Ectodermal cell (in vitro differentiated cells): Measurements from ENCODE around the gene RNF213.

Source experiments
- H3K27ac ChIP-seq: 2 replicates; pipeline ENCODE4 v1.7.0; 2013; ENCODE audit warnings: mild to moderate bottlenecking, low read depth, low read length; ENCODE audit not compliant: insufficient read depth, poor library complexity, severe bottlenecking
- H3K27me3 ChIP-seq: 2 replicates; pipeline ENCODE4 v1.7.0; 2013; ENCODE audit warnings: mild to moderate bottlenecking, low read length; ENCODE audit not compliant: insufficient read depth, control insufficient read depth, poor library complexity, severe bottlenecking
- H3K36me3 ChIP-seq: one replicate; pipeline ENCODE4 v1.7.0; 2013; ENCODE audit warnings: low read length; ENCODE audit not compliant: control insufficient read depth, insufficient read depth
- H3K4me1 ChIP-seq: one replicate; pipeline ENCODE4 v1.7.0; 2013; ENCODE audit warnings: low read length; ENCODE audit not compliant: control insufficient read depth, insufficient read depth
- H3K4me3 ChIP-seq: 2 replicates; pipeline ENCODE4 v1.7.0; 2013; ENCODE audit warnings: low read depth, low read length, control low read depth; ENCODE audit not compliant: insufficient read depth
- H3K9me3 ChIP-seq: 2 replicates; pipeline ENCODE4 v1.7.0; 2013; ENCODE audit warnings: mild to moderate bottlenecking, low read length, moderate library complexity; ENCODE audit not compliant: control insufficient read depth
- WGBS, 2 experiments: methylation state at CpG; one replicate each; pipeline ENCODE4 v1.1.7; 2013; ENCODE audit warnings: missing lambda C conversion rate in 2 of 2; 5-methylcytosine and 5-hydroxymethylcytosine counted together

RNF213 gene

DNA sequence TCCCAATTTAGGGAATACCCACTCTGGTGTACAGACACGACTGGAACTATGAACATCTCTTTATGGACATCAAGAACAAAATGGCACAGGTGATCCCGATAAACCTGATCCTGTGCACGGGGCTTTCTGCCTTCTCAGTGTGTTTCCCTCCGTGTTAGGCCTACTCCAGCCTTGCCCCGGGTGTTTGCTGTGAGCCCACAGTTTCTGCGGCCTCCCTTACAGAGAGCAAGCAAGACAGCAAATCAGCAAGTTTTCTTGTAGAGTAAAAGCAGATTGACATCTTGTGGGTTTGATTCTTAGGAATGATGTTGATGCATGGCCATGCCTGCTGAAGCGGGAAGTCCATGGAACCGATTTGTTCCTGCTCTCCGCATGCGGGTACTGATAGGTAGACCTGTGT lies 127.9 kb downstream of the RNF213 start:
- no peak overlapping the region for H3K27ac ChIP-seq
- H3K9me3 ChIP-seq, result no peaks in the 10 kb centered on the region
- H3K27me3 ChIP-seq, result no peaks in the 10 kb centered on the region
- no peak overlapping the region for H3K4me3 ChIP-seq
- no peaks in the 10 kb centered on the region for H3K4me1 ChIP-seq
- WGBS, 2 experiments, result 95 to 96% methylated on average over 10 of the region's 10 CpGs
- H3K36me3 ChIP-seq, result no peaks in the 10 kb centered on the region

DNA sequence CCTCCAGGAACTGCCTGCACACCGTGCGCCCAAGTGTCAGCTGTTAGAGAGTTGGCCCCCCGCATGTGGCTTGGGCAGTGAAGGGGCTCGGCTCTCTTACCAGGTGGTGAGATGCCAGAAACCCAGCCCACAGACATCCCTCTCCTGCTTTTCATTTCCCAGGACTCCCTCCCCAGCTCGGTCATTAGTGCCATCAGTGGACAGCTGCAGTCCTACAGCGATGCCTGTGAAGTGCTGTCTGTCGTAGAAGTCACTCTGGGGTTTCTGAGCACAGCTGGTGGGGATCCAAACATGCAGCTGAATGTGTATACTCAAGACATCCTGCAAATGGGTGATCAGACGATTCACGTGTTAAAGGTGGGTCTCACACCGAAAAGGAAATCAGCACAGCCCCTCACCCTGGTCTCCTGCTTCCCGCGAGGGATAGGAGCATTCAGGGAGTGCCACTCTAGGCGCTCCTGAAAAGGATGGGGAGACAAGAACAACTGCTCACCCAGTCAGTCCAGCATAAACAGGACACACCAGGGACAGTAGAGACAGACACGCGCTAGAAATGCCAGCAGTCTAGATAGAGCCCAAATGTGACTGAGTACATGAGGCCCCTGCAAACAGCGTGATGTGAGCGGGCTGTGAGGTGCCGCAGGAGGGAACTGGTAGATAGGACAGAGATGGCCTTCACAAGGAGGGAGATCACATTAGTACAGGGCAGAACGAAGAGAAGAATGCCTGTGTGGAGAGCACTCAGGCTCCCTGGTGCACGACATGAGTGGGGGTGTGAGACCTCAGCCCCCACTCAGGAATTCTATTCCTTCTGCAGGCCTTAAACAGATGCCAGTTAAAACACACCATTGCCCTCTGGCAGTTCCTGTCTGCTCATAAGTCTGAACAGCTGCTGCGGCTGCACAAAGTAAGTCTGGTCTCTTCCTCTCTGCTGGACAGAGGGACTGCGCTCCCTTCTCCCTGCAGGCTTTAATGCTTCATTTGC lies 128.7 kb downstream of the RNF213 start:
- no peaks in the 10 kb centered on the region for H3K4me1 ChIP-seq
- H3K9me3 ChIP-seq, result no peaks in the 10 kb centered on the region
- no peak overlapping the region for H3K4me3 ChIP-seq
- no peaks in the 10 kb centered on the region for H3K36me3 ChIP-seq
- WGBS, 2 experiments, result 92 to 95% methylated on average over 22 of the region's 22 CpGs
- no peaks in the 10 kb centered on the region for H3K27me3 ChIP-seq
- H3K27ac ChIP-seq, result no peak overlapping the region

DNA sequence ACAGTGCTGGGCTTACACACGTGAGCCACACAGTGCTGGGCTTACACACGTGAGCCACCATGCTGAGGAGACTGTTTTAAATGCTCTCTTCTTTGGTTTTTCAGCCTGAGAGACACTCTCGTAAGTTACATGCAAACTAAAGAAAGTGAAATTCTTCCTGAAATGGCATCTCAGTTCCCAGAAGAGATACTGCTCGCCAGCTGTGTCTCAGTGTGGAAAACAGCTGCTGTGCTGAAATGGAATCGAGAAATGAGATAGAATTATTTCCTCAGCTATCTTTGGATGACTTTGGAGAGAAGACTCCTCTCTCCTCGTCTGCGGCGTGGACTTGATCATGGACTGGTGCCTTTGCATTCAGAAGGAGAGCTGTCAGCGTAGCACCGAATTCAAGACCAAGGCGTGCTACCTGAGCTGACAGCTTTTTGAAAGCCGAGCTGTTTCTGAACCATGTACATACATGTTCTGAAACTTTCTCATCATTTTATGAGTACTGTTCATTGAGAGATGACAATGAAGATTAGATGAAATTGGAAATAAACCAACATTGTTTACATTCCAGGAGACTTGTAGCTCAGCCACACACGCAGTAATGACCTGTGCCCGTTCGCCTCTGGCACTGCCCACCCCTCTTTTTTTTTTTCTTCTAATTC lies 132.7 kb downstream of the RNF213 start:
- Histone ChIP-seq H3K27me3 (no peaks in the 10 kb centered on the region), H3K4me1 (no peaks in the 10 kb centered on the region), H3K9me3 (no peaks in the 10 kb centered on the region), H3K4me3 (no peak overlapping the region), H3K36me3 (no peaks in the 10 kb centered on the region), H3K27ac (no peak overlapping the region)
- WGBS, 2 experiments, result 93 to 95% methylated on average over 15 of the region's 15 CpGs

DNA sequence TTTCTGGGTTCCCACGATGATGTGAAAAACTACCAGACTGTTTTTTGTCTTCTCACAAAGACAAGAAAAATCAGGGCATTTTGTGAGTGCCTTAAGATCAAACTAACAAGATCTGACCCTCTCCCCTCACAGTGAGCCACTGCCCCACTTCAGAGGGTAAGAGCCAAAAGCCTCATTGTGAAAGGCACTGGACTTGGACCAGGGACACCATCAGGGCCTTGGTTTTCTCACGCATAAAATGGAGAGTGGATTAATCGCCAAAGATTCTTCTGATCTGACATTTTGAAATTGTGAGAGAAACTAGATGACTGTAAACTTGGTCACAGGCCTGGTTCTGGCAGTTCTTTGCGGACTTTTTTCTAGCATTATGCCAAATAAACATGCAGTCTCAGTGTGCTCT lies 133.3 kb downstream of the RNF213 start:
- Histone ChIP-seq H3K27me3 (no peaks in the 10 kb centered on the region), H3K4me1 (no peaks in the 10 kb centered on the region), H3K4me3 (no peak overlapping the region), H3K9me3 (no peaks in the 10 kb centered on the region), H3K27ac (no peak overlapping the region), H3K36me3 (no peaks in the 10 kb centered on the region)
- 94% methylated on average over 4 of the region's 4 CpGs for WGBS, 2 experiments

DNA sequence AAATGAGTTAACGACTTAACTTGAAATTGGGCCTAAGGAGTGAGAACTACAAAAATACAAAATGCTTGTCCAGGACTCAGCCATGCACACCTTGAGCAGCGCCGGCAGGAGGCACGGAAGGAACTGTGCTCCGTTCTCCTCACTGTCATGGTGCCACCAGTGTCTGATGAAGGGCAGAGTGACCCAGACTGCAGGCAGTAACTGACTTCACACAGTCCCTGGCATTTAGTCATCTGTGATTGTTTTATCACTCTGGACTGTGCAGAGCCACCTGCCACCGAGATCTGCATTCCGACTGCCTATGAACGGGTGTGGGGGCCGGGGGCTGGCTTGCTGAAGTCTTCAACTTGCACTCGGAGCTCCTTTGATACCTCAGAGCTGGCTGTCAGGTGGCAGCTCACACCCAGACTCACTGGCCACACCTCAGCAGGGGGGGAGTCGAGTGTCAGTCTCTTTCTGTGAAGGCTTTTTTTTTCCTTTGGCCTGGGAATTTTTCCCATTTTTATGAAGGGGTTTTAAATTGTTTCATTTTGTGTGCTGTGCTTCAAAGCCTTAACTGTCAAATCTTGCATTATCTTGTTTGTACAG lies 134.1 kb downstream of the RNF213 start:
- Histone ChIP-seq H3K27ac (no peak overlapping the region), H3K4me1 (no peaks in the 10 kb centered on the region), H3K9me3 (no peaks in the 10 kb centered on the region), H3K4me3 (no peak overlapping the region), H3K36me3 (no peaks in the 10 kb centered on the region), H3K27me3 (no peaks in the 10 kb centered on the region)
- 81 to 84% methylated on average over 11 of the region's 11 CpGs for WGBS, 2 experiments

DNA sequence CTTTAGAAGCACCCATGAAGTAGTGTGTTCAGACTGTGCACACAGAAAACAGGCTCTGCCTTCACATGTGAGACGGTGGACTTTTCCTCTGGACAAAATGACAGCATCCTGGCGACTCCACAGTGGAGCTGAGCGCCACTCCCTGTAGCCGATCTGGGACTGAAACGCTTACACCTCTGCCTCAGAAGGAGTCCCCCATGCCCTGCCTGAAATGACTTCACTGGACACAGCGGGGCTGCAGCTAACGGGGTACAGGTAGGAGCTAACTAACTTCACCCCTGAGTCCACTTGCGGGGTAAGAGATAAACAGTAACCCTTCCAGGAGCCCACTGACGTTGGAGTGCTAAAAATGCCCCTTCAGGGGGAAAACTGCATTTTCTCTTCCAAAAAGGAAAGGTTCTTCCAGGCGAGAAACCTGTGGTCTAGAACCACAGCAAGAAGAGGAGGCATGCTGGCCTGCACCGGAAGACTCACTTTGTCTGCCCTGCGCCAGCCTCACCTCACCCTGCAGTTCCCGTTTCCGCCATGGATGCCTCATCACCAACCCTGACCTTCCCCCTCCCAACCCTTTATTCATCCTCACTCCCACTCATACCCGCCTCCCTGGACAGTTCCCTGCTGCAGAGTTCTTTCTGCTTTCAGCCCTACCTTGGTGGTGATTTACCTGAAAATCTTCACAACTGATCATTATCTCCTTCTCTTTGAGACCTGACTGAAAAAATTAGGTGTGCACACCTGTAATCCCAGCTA lies 134.9 kb downstream of the RNF213 start:
- no peaks in the 10 kb centered on the region for H3K4me1 ChIP-seq
- 86 to 87% methylated on average over 15 of the region's 15 CpGs for WGBS, 2 experiments
- no peaks in the 10 kb centered on the region for H3K27me3 ChIP-seq
- no peaks in the 10 kb centered on the region for H3K36me3 ChIP-seq
- no peaks in the 10 kb centered on the region for H3K9me3 ChIP-seq
- H3K4me3 ChIP-seq, result no peak overlapping the region
- no peak overlapping the region for H3K27ac ChIP-seq

DNA sequence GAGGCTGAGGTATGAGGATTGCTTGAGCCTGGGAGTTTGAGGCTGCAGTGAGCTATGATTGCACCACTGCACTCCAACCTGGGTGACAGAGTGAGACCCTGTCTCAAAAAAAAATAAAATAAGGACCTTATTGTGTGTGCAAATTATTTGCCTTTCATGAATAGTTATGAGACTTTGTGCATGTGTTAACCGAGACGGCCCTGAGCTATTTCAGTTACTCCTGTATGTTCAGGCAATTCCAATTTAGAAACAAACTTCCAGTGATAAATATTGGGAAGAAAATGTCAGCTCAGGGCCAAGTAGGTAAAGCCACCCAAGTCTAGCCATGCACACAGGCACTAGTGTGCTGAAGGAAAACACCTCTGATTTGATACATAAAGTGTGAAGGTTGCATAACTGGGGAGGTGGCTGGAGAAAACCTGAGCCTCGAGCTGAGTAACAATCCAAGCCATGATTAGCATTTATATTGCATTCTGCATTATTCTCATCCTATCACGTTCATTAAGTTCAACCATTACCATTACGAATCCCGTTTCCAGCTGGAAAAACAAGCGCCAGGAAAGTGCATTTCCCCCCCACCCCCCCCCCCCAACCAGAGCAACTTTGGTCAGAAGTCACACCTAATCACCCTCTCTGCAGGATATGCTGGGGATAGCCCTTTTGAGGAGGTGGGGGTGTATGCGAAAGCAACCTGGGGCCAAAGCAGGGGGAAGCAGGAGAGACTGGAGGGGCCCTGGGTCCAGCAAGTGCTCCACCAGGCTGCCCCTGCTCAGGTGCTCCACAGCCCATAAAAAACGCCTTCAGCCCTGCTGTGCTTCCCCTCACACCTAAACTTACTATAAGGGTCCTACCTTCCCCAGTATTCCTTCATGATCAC lies 135.7 kb downstream of the RNF213 start:
- Histone ChIP-seq H3K27ac (no peak overlapping the region), H3K36me3 (no peaks in the 10 kb centered on the region), H3K4me3 (no peak overlapping the region), H3K9me3 (no peaks in the 10 kb centered on the region), H3K27me3 (no peaks in the 10 kb centered on the region), H3K4me1 (no peaks in the 10 kb centered on the region)
- WGBS, 2 experiments, result 85 to 88% methylated on average over 9 of the region's 9 CpGs

DNA sequence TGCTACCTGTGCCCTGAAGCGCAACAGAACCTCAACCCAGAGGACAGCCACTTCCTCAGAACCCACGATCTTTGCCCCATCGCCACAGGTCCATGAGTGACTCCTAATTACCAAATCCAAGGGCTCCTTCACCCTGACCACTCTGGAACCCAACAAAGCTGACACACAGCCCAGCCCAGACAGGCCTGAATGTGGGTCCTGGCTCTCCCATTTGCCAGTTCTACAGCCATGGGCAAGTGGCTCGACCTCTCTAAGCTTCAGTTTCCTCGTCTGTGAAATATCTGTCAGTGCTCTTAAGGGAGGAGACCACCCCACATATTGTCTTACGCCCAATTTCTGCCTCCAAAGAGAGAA lies 136.4 kb downstream of the RNF213 start:
- Histone ChIP-seq H3K4me1 (no peaks in the 10 kb centered on the region), H3K27me3 (no peaks in the 10 kb centered on the region), H3K36me3 (no peaks in the 10 kb centered on the region), H3K9me3 (no peaks in the 10 kb centered on the region), H3K27ac (no peak overlapping the region), H3K4me3 (no peak overlapping the region)
- 85 to 93% methylated on average over 6 of the region's 6 CpGs for WGBS, 2 experiments

DNA sequence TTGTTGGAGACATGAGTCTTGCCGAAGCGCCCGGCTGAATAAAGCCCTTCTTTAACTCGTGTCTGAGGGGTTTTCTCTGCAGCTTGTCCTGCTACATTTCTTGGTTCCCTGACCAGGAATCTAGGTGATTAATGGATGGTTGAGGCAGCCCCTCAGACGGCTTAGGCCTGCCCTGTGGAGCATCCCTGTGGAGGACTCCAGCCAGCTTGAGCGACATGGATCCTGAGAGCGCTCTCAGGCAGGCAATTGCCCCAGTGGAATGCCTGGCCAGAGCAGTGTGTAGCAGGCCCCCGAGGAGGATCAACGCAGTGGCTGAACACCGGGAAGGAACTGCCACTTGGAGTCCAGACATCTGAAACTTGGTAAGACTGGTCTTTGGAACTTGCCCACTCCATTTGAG lies 137.0 kb downstream of the RNF213 start:
- no peaks in the 10 kb centered on the region for H3K4me1 ChIP-seq
- H3K27me3 ChIP-seq, result no peaks in the 10 kb centered on the region
- H3K27ac ChIP-seq, result no peak overlapping the region
- 86 to 89% methylated on average over 10 of the region's 10 CpGs for WGBS, 2 experiments
- no peaks in the 10 kb centered on the region for H3K9me3 ChIP-seq
- H3K4me3 ChIP-seq, result no peak overlapping the region
- H3K36me3 ChIP-seq, result no peaks in the 10 kb centered on the region
